DMS53 treated with DMSO at 0.1 percent for 48 hours (cell line): Measurements from ENCODE around the gene FAM187B.
A peak's percentile ranks its signal among the peaks of the same experiment; 100 is the strongest.
"Not testable (repeated sequence)": the region's sequence is repeated elsewhere in the genome, so short reads cannot be mapped to it uniquely, and the experiment has no call there.

Source experiments
- DNase-seq: peaks from one replicate; lab custom pipeline; 2025; ENCODE audit not compliant: unreplicated experiment; lab: John Stamatoyannopoulos, UW

The FAM187B gene

GRCh38 chr19:35213663-35214632 lies 14.6 kb downstream of the FAM187B start:
- DNase-seq = peak; percentile 98

- no peak for DNase-seq
Observed at GRCh38 chr19:35212241-35212640, 16.3 kb downstream of the FAM187B start.

GRCh38 chr19:35211545-35212230 lies 16.9 kb downstream of the FAM187B start:
- DNase-seq = no peak

- DNase-seq = no peak
Observed at GRCh38 chr19:35209646-35210045, 18.9 kb downstream of the FAM187B start.

DNA sequence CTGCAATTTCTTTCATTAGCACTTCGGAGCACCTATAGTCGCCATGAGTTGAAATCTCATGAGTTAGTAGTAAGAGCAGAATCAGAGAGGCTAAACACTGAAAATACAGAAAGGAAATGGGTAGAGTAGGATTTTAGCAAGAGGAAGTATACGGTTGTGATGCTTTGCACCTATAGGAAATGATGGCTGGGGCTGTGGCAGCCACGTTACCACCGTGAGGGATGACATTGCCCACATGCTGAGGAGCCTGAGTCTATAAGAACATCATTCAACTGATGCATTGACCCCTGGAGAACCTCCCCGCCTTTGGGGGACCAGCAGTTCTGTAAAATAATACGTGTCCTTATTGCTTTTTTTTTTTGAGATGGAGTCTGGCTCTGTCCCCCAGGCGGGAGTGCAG lies 20.4 kb downstream of the FAM187B start:
- DNase-seq = no peak

GRCh38 chr19:35207391-35207871 lies 21.1 kb downstream of the FAM187B start:
- DNase-seq = no peak

DNA sequence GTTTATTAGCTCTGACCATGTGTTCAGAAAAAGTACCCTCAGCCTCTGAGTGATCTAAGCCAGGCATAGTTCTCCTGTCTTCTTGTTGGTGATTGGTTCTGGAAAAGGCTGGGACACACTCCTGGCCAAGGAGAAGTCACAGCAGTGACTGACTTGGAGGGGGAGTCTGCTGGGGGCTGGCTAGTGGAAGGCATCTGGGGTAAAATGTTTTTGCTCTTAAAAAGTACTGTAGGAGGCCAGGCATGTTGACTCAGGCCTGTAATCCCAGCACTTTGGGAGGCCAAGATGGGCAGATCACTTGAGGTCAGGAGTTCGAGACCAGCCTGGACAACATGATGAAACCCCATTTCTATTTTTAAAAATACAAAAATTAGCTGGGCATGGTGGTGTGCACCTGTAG lies 21.7 kb downstream of the FAM187B start:
- DNase-seq = no peak

GRCh38 chr19:35206379-35206778 lies 22.2 kb downstream of the FAM187B start:
- no peak for DNase-seq

DNA sequence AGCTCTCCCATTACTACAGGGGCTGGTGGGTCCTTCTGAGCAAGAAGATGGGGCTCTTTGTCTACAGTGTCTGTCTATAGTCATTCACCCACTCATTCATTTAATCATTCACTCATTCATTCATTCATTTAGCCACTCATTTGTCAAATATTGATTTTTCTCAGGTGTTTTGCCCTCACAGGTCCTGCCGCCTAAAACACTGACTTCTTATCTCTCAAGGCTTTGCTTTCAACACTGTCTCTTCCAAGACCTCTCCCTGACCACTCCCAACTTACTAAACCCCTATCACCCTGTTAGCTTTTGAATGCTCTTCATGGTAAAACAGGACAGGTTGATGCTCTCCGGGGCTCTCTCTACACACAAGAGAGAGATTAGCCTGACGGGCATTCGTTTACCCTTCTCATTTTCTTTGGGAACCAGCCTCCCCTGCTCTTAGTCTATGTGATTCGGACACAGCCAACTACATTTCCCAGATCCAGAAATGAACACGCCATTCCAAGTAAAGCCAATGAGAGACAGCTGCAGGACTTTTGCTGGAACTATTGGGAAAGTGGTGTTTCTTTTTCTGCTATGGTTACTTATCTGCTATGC lies 22.7 kb downstream of the FAM187B start:
- no peak for DNase-seq

DNA sequence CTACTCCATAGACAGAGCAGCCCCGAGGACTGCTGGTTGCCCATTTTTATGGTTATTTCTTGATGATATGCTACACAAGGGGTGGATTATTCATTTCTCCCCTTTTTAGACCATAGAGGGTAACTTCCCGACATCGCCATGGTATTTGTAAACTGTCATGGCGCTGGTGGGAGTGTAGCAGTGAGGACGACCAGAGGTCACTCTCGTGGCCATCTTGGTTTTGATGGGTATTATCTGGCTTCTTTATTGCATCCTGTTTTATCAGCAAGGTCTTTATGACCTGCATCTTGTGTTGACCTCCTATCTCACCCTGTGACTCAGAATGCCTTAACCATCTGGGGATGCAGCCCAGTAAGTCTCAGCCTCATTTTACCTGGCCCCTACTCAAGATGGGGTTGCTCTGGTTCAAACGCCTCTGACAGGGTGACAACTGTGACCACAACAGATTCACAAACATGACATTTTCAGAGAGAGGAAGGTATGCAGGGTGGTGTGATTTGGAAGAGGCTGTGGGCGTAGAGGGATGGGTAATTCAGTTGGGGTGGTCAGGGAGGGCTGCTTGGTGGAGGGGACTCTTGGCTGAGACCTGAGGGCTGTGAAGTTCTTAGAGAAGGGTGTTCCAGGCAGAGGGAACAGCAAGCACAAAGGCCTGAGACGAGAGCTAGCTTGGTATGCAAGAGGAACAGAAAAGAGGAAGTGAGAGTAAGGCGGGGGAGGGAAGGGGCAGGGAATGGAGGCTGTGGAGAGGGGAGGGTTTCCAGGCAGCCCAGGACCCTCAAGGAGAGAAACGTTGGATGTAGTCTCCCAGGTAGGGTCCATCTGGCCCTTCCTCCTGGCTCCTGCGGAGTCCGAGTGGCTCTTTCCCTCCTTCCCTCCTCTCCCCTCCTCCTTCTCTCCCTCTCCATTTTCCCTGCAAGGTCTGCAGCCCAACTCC lies 23.5 kb downstream of the FAM187B start:
- DNase-seq = no peak

DNA sequence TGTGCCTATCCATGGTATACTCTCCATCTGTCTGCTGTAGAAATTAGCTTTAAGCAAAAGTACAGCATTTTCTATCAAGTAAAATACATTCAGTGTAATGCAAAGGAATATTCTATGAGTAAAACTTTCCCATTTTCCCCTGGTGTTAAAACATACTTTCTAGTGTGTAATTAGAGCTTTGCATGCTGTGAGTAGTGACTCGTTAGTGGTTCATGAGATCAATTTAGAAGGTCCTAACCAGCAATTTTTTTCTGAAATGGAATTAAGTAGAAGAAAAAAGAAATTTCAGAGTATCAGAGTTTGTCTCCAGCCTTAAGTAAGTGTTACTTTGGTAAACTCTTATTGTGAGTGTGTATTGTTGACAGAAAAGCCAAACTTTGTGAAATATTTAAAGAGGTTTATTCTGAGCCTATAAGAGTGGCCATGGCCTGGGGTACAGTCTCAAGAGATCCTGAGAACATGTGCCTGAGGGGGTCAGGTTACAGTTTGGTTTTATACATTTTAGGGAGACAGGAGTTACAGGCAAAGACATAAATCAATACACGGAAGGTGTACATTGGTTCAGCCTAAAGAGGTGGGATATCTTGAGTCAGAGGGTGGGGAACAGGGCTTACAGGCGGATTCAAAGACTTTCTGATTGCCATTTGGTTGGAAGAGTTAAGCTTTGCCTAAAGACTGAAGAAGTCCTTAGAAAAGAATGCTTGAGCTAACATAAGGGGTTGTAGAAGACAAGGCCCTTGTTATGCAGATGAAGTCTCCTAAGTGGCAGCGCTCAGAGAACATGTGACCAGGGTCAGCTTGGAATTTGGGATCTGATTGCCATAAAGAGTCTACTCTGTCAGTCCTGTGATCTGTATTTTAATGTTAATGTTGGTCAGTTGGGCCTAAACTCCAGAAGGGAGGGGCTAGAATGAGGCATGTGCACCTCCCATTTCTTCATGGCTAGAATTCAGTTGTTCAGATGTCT lies 25.5 kb downstream of the FAM187B start:
- no peak for DNase-seq

GRCh38 chr19:35199481-35199880 lies 29.1 kb downstream of the FAM187B start:
- no peak for DNase-seq

DNA sequence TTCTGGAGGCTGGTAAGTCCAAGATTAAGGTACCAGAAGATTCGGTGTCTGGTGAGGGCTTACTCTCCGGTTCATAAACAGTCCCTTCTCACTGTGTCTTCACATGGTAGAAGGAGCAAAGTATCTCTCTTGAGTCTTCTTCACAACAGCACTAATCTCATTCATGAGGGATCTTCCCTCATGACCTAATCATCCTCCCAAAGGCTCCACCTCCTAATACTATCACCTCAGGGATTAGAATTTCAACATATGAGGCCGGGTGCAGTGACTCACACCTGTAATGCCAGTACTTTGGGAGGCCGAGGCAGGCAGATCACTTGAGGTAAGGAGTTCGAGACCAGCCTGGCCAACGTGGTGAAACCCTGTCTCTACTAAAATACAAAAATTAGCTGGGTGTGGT lies 31.7 kb downstream of the FAM187B start:
- not testable (repeated sequence) for DNase-seq

DNA sequence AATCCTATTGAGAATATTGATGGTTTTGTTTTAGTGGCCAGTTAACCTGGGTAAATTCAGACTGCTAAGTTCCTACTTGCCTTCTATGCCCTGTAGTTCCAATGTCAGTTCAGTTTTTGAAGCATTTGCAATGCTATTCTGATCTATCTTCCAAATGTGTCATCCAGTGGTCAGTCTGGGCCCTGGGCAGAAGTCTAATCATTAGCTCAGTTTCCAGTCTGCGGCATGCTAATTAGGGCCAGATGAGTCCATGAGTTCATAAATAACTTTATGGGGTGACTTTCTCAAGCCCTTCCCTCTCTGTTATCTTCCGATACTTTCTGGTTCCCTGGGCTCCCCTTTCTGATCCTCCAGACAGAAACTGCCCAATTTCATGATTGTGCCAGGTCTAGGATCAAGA lies 32.7 kb downstream of the FAM187B start:
- DNase-seq = no peak

GRCh38 chr19:35194012-35194984 lies 34.2 kb downstream of the FAM187B start:
- no peak for DNase-seq

- DNase-seq = no peak
Observed at GRCh38 chr19:35184884-35185283, 43.7 kb downstream of the FAM187B start.

GRCh38 chr19:35184267-35184666 lies 44.3 kb downstream of the FAM187B start:
- no peak for DNase-seq

DNA sequence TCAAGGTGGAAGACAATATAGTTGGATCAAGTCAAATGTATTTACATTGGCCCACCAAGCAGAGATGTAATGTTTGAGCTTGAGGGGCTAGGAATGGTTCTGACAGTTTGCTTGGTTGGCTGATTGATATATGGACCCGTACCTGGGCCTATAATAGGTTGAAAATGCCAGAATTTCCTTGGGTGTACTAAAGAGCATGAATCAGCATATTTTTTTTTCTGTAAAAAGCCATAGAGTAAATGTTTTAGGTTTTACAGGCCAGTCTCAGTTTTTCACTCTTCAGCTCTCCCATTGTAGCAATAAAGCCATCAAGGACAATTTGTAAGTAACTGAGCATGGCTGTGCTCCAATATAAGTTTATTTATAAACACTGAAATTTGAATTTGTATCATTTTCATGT lies 47.2 kb downstream of the FAM187B start:
- no peak for DNase-seq
